HCT116 (cell line): ENCODE measurements around the gene INTS3.

Experiments used
- CEBPB ChIP-seq: IDR thresholded peaks from 2 replicates; pipeline ENCODE4 v1.6.1; 2012; ENCODE audit warnings: low read depth
- POLR2AphosphoS5 ChIP-seq: IDR thresholded peaks from 2 replicates; pipeline ENCODE4 v1.6.1; 2011; ENCODE audit warnings: mild to moderate bottlenecking, low read depth, low read length, moderate library complexity
- SIN3A ChIP-seq: IDR thresholded peaks from 2 replicates; pipeline ENCODE4 v1.6.1; 2012; ENCODE audit warnings: low read depth
- SRF ChIP-seq: IDR thresholded peaks from 2 replicates; pipeline ENCODE4 v1.6.1; 2012; ENCODE audit warnings: low read depth
- TF ChIP-seq, protein P1 (sequence below), 3 experiments: fragments of 200-600 bp in 1 of 3; sonication (generic) in 1 of 3; IDR thresholded peaks in 2 of 3; conservative IDR thresholded peaks in 1 of 3; 2 replicates each; pipeline ENCODE4 v1.5.1; 2012 to 2017; ENCODE audit warnings: low read depth in 2 of 3, low read length in 2 of 3, antibody characterized with exemption in 1 of 3, borderline replicate concordance in 1 of 3, control low read depth in 1 of 3, mild to moderate bottlenecking in 1 of 3, mixed read lengths in 1 of 3, mixed run types in 1 of 3, moderate library complexity in 1 of 3; ENCODE audit not compliant: insufficient read depth in 1 of 3
- TF ChIP-seq, protein P2 (sequence below): IDR thresholded peaks from 2 replicates; pipeline ENCODE4 v1.6.1; 2012

DNA sequence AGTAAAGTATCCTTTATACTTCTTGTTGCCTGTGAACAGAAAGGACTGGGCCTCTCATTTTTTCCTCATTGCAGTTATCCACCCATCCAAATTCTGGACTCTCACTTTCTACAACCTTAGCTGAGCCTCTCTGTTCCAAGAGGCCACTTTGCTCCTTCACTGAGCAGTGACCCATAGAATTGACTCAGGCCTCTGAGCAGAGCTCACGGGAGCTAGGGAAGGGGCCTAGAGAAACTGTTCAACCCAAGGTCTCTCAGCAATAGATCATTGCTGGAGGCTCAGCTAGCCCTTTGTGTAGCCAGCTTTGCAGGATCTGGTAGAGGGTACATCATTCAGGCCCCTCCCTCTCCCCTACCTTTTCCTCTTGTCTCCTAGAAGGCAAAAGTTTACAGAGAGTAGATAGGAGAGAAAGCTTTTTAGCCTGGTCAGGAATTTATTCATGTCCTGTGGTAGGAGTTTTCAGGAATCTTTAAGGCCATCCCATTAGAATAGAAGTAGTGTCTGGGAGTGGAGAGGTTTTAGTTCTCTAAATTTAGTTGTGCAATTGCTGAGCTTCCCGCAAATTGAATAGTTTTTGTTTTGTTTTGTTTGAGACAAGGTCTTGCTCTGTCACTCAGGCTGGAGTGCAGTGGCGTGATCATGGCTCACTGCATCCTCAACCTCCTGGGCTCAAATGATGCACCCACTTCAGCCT is 6.7 kb downstream of the INTS3 start:
- TF ChIP-seq, protein P1, sequence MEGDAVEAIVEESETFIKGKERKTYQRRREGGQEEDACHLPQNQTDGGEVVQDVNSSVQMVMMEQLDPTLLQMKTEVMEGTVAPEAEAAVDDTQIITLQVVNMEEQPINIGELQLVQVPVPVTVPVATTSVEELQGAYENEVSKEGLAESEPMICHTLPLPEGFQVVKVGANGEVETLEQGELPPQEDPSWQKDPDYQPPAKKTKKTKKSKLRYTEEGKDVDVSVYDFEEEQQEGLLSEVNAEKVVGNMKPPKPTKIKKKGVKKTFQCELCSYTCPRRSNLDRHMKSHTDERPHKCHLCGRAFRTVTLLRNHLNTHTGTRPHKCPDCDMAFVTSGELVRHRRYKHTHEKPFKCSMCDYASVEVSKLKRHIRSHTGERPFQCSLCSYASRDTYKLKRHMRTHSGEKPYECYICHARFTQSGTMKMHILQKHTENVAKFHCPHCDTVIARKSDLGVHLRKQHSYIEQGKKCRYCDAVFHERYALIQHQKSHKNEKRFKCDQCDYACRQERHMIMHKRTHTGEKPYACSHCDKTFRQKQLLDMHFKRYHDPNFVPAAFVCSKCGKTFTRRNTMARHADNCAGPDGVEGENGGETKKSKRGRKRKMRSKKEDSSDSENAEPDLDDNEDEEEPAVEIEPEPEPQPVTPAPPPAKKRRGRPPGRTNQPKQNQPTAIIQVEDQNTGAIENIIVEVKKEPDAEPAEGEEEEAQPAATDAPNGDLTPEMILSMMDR (IDR thresholded peaks at IDR 0.05 in 2 of 3, conservative IDR thresholded peaks at IDR 0.05 in 1 of 3; ENCODE audit: borderline replicate concordance in 1 of 3, insufficient read depth in 1 of 3, low read depth in 2 of 3, low read length in 2 of 3), result no peak
- TF ChIP-seq POLR2AphosphoS5 (no peak), SIN3A (no peak), CEBPB (no peak), SRF (no peak)
- TF ChIP-seq, protein P2, sequence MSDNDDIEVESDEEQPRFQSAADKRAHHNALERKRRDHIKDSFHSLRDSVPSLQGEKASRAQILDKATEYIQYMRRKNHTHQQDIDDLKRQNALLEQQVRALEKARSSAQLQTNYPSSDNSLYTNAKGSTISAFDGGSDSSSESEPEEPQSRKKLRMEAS, result no peak
